ENCODE measurements around the gene COBL. TPM values are rescaled to one million over a fixed set of nuclear protein-coding genes. Genes with fewer than 3 reads are reported as not detected.

Gene COBL
- total and polyA plus RNA-seq, 12 donors: 0.09 to 1.4 (median 0.53) TPM

GRCh38 chr7:51126813-51127617 lies 189.6 kb downstream of the COBL start:
- Histone ChIP-seq H3K4me1 (replicated peaks in 1 of 2) (peaks cover 0 to 4% of the 10 kb centered on the region in 2 donors), H3K4me3 (no peak overlapping the region), H3K27me3 (no peaks in the 10 kb centered on the region), H3K36me3 (replicated peaks in 1 of 2) (no peaks in the 10 kb centered on the region), H3K27ac (no peak overlapping the region), H3K9me3 (replicated peaks in 1 of 3) (no peaks in the 10 kb centered on the region)
- DNase-seq: no peak
- intact Hi-C loops (cut with DNase I): no loop called here
- WGBS, 4 donors: 84 to 90% (median 88%) methylated on average over 16 to 19 of the region's 19 CpGs
- no peak for TF ChIP-seq CTCF (IDR thresholded peaks at IDR 0.05)
- TF ChIP-seq POLR2A (IDR thresholded peaks at IDR 0.05): no peak

- no peaks in the 10 kb centered on the region for H3K9me3 ChIP-seq (replicated peaks in 1 of 3)
- H3K27ac ChIP-seq: no peak overlapping the region
- DNase-seq: no peak
- H3K4me3 ChIP-seq: no peak overlapping the region
- no peak for TF ChIP-seq POLR2A (IDR thresholded peaks at IDR 0.05)
- no peak for TF ChIP-seq CTCF (IDR thresholded peaks at IDR 0.05)
- no peaks in the 10 kb centered on the region for H3K27me3 ChIP-seq
- intact Hi-C loops (cut with DNase I): no loop called here
- H3K36me3 ChIP-seq (replicated peaks in 1 of 2): no peaks in the 10 kb centered on the region
- peaks cover 0 to 4% of the 10 kb centered on the region in 2 donors for H3K4me1 ChIP-seq (replicated peaks in 1 of 2)
- WGBS, 4 donors: 52 to 78% (median 68%) methylated on average over 5 of the region's 5 CpGs
Measured at GRCh38 chr7:51126324-51126723, 190.3 kb downstream of the COBL start.

- Histone ChIP-seq H3K9me3 (replicated peaks in 1 of 3) (no peaks in the 10 kb centered on the region), H3K27ac (no peak overlapping the region), H3K4me1 (replicated peaks in 1 of 2) (peaks cover 0 to 4% of the 10 kb centered on the region in 2 donors), H3K4me3 (no peak overlapping the region), H3K27me3 (no peaks in the 10 kb centered on the region), H3K36me3 (replicated peaks in 1 of 2) (no peaks in the 10 kb centered on the region)
- no peak for TF ChIP-seq POLR2A (IDR thresholded peaks at IDR 0.05)
- TF ChIP-seq CTCF (IDR thresholded peaks at IDR 0.05): no peak
- DNase-seq: no peak
- intact Hi-C loops (cut with DNase I): no loop called here
- WGBS, 4 donors: 65 to 83% (median 73%) methylated on average over 4 of the region's 4 CpGs
Measured at GRCh38 chr7:51124321-51124720, 192.3 kb downstream of the COBL start.

- 41 to 52% (median 45%) methylated on average over 3 of the region's 3 CpGs for WGBS, 4 donors
- intact Hi-C loops (cut with DNase I): no loop called here
- Histone ChIP-seq H3K4me1 (replicated peaks in 1 of 2) (peaks cover 0 to 4% of the 10 kb centered on the region in 2 donors), H3K36me3 (replicated peaks in 1 of 2) (no peaks in the 10 kb centered on the region), H3K4me3 (no peak overlapping the region), H3K9me3 (replicated peaks in 1 of 3) (no peaks in the 10 kb centered on the region), H3K27me3 (no peaks in the 10 kb centered on the region), H3K27ac (peak overlapping the region in 1 of 5 donors; percentile 38)
- peak; percentile 63 to 84 (median 78) for DNase-seq
- TF ChIP-seq CTCF (IDR thresholded peaks at IDR 0.05) (no peak), POLR2A (IDR thresholded peaks at IDR 0.05) (no peak)
Measured at GRCh38 chr7:51123322-51124019, 193.1 kb downstream of the COBL start.

Data from adrenal gland (tissue), 12 donors.